GM12873 (cell line): ENCODE data around the gene DCC.

Source experiments
- TF ChIP-seq, protein P1 (sequence below): IDR thresholded peaks from 2 replicates; pipeline ENCODE4 v1.5.1; 2012; ENCODE audit warnings: low read depth, mild to moderate bottlenecking, moderate library complexity, low read length, control low read depth; ENCODE audit not compliant: insufficient read depth; ENCODE audit errors: missing control alignments

DCC gene

DNA sequence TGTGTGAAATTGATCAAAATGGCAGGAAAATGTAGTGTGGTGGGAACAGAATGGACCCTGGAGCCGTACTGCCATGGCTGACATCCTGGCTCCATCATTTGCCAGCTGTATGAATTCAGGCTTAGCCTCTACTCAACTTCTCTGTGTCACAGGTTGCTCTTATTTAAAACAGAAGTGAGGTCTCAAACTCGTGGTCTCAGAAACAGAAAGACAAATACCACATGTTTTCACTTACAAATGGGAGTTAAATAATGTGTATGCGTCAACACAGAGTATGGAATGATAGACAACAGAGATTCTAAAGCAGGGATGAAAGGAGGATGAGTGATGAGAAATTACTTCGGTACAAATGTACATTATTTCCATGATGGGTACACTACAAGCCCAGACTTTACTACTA, 227.4 kb downstream of the DCC start:
- TF ChIP-seq, protein P1, sequence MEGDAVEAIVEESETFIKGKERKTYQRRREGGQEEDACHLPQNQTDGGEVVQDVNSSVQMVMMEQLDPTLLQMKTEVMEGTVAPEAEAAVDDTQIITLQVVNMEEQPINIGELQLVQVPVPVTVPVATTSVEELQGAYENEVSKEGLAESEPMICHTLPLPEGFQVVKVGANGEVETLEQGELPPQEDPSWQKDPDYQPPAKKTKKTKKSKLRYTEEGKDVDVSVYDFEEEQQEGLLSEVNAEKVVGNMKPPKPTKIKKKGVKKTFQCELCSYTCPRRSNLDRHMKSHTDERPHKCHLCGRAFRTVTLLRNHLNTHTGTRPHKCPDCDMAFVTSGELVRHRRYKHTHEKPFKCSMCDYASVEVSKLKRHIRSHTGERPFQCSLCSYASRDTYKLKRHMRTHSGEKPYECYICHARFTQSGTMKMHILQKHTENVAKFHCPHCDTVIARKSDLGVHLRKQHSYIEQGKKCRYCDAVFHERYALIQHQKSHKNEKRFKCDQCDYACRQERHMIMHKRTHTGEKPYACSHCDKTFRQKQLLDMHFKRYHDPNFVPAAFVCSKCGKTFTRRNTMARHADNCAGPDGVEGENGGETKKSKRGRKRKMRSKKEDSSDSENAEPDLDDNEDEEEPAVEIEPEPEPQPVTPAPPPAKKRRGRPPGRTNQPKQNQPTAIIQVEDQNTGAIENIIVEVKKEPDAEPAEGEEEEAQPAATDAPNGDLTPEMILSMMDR: no peak

GRCh38 chr18:52569492-52569891, 229.5 kb downstream of the DCC start:
- TF ChIP-seq, protein P1: no peak

DNA sequence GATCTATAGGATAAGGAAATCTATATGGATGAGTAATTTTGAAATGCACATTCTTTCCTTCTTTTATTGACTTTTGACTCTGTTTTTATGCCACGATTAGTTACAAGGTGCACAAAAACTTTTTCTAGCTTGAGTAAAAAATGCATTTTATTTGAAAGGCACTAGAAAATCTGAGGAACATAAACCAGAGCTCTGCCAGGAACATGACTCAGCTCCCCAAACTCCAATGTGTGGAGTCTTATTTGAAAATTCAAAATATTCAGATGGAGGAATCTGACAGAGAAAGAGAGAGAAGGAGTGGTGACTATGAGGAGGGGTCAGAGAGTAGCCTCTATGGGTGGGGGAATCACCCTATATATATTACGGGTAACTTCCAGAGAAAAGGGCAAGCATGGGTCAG, 231.0 kb downstream of the DCC start:
- TF ChIP-seq, protein P1: no peak

GRCh38 chr18:52572036-52573000, 232.3 kb downstream of the DCC start:
- TF ChIP-seq, protein P1: no peak

GRCh38 chr18:52577795-52578194, 237.8 kb downstream of the DCC start:
- TF ChIP-seq, protein P1: no peak

GRCh38 chr18:52582061-52582460, 242.1 kb downstream of the DCC start:
- TF ChIP-seq, protein P1: no peak

DNA sequence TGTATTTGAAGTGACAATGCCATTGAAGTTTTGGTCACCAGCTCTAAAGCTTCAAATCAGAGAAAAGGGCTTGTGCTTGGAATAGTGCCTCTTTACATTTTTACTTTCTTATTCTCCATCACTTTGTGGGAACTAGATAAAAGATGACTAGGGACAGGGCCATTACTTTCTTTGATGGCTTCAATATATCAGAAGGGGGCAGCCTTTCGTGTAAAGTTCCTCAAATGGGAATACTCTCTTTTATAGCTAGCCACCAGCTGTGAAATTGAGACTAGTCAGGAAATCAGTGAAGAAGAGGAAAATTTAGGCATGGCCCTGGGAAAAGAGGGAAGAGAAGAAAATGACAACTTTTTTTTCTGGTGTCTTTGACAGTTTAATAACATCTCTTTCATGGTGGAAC, 242.5 kb downstream of the DCC start:
- TF ChIP-seq, protein P1: no peak
